Ascending aorta (tissue), 2 donors: Measurements from ENCODE around the gene ITPRIPL2. TPM values are rescaled to one million over a fixed set of nuclear protein-coding genes. Genes with fewer than 3 reads are reported as not detected.
A peak's percentile ranks its signal among the peaks of the same experiment; 100 is the strongest.

ENCODE experiments used
- DNase-seq, 2 donors: peaks; one replicate each; pipeline ENCODE4 v3.0.0-alpha.2; 2019; ENCODE audit warnings: low spot score in 2 of 2
- H3K27ac ChIP-seq, 2 donors: fragments of 200-600 bp; sonication (generic); one replicate each; pipeline ENCODE4 v1.5.1; 2016 to 2017; ENCODE audit warnings: mild to moderate bottlenecking in 1 of 2
- H3K27me3 ChIP-seq: fragments of 200-600 bp; sonication (generic); one replicate; pipeline ENCODE4 v1.5.1; 2017
- H3K36me3 ChIP-seq, 2 donors: fragments of 200-600 bp; sonication (generic); one replicate each; pipeline ENCODE4 v1.5.1; 2016
- H3K4me1 ChIP-seq, 2 donors: fragments of 200-600 bp; sonication (generic); one replicate each; pipeline ENCODE4 v1.5.1; 2016 to 2017; ENCODE audit warnings: mild to moderate bottlenecking in 1 of 2
- H3K4me3 ChIP-seq, 2 donors: fragments of 200-600 bp; sonication (generic); one replicate each; pipeline ENCODE4 v1.5.1; 2016 to 2017; ENCODE audit warnings: mild to moderate bottlenecking in 1 of 2
- H3K9me3 ChIP-seq, 2 donors: fragments of 200-600 bp; sonication (generic); one replicate each; pipeline ENCODE4 v1.5.1; 2016
- intact Hi-C: fragments of 100-400 bp; cut with DNase I; formaldehyde crosslinking; loops from one replicate; pipeline ENCODE4 v1.15.1; 2023
- total RNA-seq: library from RNA; depleted of rRNA; stranded (reverse); fragments of >200 nt; gene quantifications from one replicate; pipeline ENCODE4 v1.1.0, GENCODE V29; 2016
- TF ChIP-seq, protein P1 (sequence below), 3 experiments: fragments of 200-600 bp in 2 of 3; fragments of 450-650 bp in 1 of 3; sonication (generic) in 2 of 3; IDR thresholded peaks; one replicate each; pipeline ENCODE4 v1.5.1; 2016 to 2019; ENCODE audit warnings: antibody characterized with exemption in 3 of 3, mild to moderate bottlenecking in 1 of 3, moderate library complexity in 1 of 3

The ITPRIPL2 gene
- total RNA-seq, 1 donor from 2014 or later, result 94.5 TPM

DNA sequence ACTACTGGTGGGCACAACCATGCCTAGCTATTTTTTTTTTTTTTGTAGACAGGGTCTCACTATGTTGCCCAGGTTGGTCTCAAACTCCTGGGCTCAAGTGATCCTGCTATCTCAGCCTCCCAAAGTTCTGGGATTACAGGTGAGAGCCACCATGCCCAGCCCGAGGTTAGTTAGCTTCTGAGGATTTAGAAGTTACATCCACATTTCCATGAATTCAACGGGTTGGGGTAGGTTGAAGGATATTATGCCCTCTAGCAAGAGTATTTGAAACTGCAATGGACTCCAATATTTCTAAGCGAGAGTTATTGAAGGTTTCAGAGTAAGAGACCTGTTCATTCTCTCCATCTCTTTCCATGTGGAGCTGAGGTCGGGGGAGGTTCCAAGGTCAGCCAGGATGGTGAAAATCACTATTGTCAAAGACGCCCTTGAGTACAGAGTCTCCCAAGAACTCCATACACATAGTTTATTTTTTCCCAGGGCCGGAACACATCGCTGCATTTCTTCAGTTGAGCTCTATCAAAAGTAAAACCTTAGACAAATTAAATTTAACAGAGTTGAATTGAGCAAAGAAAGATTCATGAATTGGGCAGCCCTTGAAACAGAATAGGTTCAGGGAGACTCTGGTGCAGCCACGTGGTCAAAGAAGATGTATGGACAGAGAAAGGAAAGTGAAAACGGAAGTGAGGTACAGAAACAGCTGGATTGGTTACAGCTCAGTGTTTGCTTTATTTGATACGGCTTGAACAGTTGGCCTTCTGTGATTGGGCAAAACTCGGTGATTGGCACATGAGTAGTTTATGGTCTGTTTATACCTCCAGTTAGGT, 19.0 kb upstream of the ITPRIPL2 start:
- Histone ChIP-seq H3K27ac (no peak overlapping the region), H3K4me3 (no peak overlapping the region), H3K27me3 (no peaks in the 10 kb centered on the region), H3K9me3 (no peaks in the 10 kb centered on the region), H3K36me3 (no peaks in the 10 kb centered on the region), H3K4me1 (no peaks in the 10 kb centered on the region)
- no peak for DNase-seq
- TF ChIP-seq, protein P1, sequence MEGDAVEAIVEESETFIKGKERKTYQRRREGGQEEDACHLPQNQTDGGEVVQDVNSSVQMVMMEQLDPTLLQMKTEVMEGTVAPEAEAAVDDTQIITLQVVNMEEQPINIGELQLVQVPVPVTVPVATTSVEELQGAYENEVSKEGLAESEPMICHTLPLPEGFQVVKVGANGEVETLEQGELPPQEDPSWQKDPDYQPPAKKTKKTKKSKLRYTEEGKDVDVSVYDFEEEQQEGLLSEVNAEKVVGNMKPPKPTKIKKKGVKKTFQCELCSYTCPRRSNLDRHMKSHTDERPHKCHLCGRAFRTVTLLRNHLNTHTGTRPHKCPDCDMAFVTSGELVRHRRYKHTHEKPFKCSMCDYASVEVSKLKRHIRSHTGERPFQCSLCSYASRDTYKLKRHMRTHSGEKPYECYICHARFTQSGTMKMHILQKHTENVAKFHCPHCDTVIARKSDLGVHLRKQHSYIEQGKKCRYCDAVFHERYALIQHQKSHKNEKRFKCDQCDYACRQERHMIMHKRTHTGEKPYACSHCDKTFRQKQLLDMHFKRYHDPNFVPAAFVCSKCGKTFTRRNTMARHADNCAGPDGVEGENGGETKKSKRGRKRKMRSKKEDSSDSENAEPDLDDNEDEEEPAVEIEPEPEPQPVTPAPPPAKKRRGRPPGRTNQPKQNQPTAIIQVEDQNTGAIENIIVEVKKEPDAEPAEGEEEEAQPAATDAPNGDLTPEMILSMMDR (IDR thresholded peaks at IDR 0.05), result peak in 1 of 3 experiments; percentile 8
- intact Hi-C loops, result no loop called here

DNA sequence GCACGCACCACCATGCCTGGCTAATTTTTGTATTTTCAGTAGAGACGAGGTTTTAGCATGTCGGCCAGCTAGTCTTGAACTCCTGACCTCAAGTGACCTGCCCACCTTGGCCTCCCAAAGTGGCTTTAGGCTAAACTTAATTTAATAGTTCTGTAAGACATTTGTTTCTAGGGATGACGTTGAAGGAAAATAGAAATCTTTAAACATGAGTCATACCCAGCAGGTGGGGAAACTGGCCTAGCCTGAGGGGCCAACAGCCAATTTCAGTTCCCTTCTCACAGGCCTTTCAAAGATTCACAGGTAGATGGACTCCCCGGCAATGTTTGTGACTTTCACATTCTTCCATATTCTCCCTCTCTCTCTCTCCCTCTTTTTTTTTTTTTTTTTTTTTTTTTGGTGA, 18.1 kb upstream of the ITPRIPL2 start:
- H3K36me3 ChIP-seq, result no peaks in the 10 kb centered on the region
- no peak overlapping the region for H3K4me3 ChIP-seq
- no peak for DNase-seq
- no peak overlapping the region for H3K27ac ChIP-seq
- intact Hi-C loops, result no loop called here
- no peaks in the 10 kb centered on the region for H3K27me3 ChIP-seq
- H3K4me1 ChIP-seq, result no peaks in the 10 kb centered on the region
- no peaks in the 10 kb centered on the region for H3K9me3 ChIP-seq
- TF ChIP-seq, protein P1 (IDR thresholded peaks at IDR 0.05), result no peak

DNA sequence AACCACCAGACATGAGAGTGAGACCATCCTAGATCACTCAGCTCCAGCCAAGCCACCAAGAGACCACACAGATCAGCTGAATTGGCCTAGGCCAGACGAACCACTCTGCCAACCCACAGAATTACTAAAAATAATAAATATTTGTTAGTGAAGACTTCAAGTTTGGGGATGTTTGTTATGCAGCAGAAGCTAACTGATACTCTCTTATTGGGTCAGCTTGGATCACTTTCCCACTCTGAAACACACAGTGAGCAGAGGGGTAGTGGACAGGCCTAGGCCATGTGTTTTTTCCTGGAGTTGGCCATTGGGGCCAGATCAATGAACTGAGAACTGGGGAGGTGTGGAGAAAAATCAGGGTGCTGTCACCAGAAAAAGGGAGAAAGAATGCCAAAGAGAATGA, 15.6 kb upstream of the ITPRIPL2 start:
- Histone ChIP-seq H3K36me3 (no peaks in the 10 kb centered on the region), H3K27me3 (no peaks in the 10 kb centered on the region)
- intact Hi-C loops, result no loop called here

DNA sequence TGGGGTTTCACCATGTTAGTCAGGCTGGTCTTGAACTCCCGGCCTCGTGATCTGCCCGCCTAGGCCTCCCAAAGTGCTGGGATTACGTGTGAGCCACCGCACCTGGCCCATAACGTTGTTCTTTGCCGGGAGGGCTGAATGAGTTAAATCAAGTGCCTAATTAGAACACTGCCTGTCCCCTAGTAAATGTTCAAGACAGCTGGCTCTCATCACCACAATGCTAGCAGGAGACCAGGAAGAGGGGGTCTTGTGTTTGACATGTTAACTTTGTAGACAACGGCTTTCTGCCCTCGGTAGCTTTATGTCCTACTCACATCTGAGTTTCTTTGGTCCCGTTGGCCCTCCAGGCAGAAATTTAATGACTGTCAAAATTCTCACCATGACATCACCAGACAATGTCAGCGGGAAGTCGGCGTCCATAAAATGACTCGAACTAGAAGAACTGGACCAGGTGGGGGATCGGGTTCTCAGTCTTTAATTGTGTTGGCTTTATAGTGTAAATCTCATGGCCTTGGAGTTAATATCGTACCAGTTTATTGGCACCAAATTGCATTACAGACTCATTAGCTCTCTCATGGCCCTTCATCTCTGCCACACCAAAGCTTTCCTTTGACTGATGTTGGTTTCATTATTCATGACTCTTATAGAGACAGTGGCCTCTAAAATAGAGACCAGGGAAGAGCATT, 11.4 kb upstream of the ITPRIPL2 start:
- no peaks in the 10 kb centered on the region for H3K9me3 ChIP-seq
- no peak overlapping the region for H3K27ac ChIP-seq
- TF ChIP-seq, protein P1 (IDR thresholded peaks at IDR 0.05), result no peak
- intact Hi-C loops, result no loop called here
- no peak overlapping the region for H3K4me3 ChIP-seq
- no peaks in the 10 kb centered on the region for H3K4me1 ChIP-seq
- no peaks in the 10 kb centered on the region for H3K36me3 ChIP-seq
- no peaks in the 10 kb centered on the region for H3K27me3 ChIP-seq
- no peak for DNase-seq

More for the DNA sequence above, 15.6 kb upstream of the ITPRIPL2 start:
- Histone ChIP-seq H3K4me1 (no peaks in the 10 kb centered on the region), H3K27ac (no peak overlapping the region), H3K4me3 (no peak overlapping the region), H3K9me3 (no peaks in the 10 kb centered on the region)
- TF ChIP-seq, protein P1 (IDR thresholded peaks at IDR 0.05), result no peak
- peak in 1 of 2 donors; percentile 34 for DNase-seq

DNA sequence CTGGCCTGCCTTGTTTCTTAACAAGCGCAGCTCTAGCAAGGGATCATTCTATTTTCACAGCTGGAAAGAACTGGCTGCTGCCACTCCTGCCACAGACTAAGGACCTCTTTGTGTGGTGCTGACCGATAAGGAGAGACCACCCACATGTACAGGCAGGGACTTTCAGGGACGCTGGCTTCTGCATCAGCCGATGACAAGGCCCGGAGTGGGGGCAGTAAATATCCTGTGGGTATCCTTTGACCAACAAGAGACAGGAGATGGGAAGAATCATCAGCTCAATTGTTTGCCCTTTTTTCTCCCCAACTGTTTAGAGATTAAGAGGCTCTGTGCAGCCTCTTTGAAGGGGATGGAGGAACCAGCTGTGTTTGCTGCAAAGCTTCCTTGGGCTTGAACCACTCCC, 9.2 kb upstream of the ITPRIPL2 start:
- DNase-seq, result peak in 1 of 2 donors; percentile 21
- intact Hi-C loops, result no loop called here
- no peaks in the 10 kb centered on the region for H3K9me3 ChIP-seq
- H3K27ac ChIP-seq, result no peak overlapping the region
- no peak overlapping the region for H3K4me3 ChIP-seq
- H3K36me3 ChIP-seq, result no peaks in the 10 kb centered on the region
- TF ChIP-seq, protein P1 (IDR thresholded peaks at IDR 0.05), result no peak
- H3K4me1 ChIP-seq, result no peaks in the 10 kb centered on the region
- no peaks in the 10 kb centered on the region for H3K27me3 ChIP-seq
